VCaP (cell line): ENCODE results near the gene MAGEA4.

Experiments used
- H3K27ac ChIP-seq: fragments of 450-650 bp; 2 replicates; pipeline ENCODE4 v1.5.1; 2017
- CTCF ChIP-seq: fragments of 450-650 bp; conservative IDR thresholded peaks from 2 replicates; pipeline ENCODE4 v1.5.1; 2017; ENCODE audit warnings: mild to moderate bottlenecking, moderate library complexity

MAGEA4 gene

GRCh38 chrX:151923648-151924047 is 11.0 kb downstream of the MAGEA4 start:
- TF ChIP-seq CTCF: no peak
- no peak overlapping the region for H3K27ac ChIP-seq

- no peak overlapping the region for H3K27ac ChIP-seq
- TF ChIP-seq CTCF: no peak
These were observed 16.4 kb downstream of the MAGEA4 start for GRCh38 chrX:151929126-151929525.

- TF ChIP-seq CTCF: no peak
These were observed 22.7 kb downstream of the MAGEA4 start for GRCh38 chrX:151935358-151935757.

GRCh38 chrX:151938172-151938571 is 25.5 kb downstream of the MAGEA4 start:
- TF ChIP-seq CTCF: no peak
- no peak overlapping the region for H3K27ac ChIP-seq

More at GRCh38 chrX:151935358-151935757, 22.7 kb downstream of the MAGEA4 start:
- no peak overlapping the region for H3K27ac ChIP-seq

GRCh38 chrX:151954730-151955129 is 42.0 kb downstream of the MAGEA4 start:
- H3K27ac ChIP-seq: no peak overlapping the region
- no peak for TF ChIP-seq CTCF

GRCh38 chrX:151958101-151958500 is 45.4 kb downstream of the MAGEA4 start:
- TF ChIP-seq CTCF: no peak
- no peak overlapping the region for H3K27ac ChIP-seq

GRCh38 chrX:151962034-151962433 is 49.3 kb downstream of the MAGEA4 start:
- TF ChIP-seq CTCF: no peak
- H3K27ac ChIP-seq: no peak overlapping the region

GRCh38 chrX:151966236-151966635 is 53.5 kb downstream of the MAGEA4 start:
- no peak for TF ChIP-seq CTCF
- no peak overlapping the region for H3K27ac ChIP-seq
